ENCODE measurements around the gene ZNF217. TPM values are rescaled to one million over a fixed set of nuclear protein-coding genes. Genes with fewer than 3 reads are reported as not detected.
"Not testable (repeated sequence)": the region's sequence is repeated elsewhere in the genome, so short reads cannot be mapped to it uniquely, and the experiment has no call there.

Gene ZNF217
- total RNA-seq, 1 experiment from 2014 or later = 42.9 TPM

- no peak overlapping the region for H3K27ac Mint-ChIP-seq (ENCODE audit: low read depth, unreplicated experiment)
- CTCF ChIA-PET = interaction anchor here (0.6 to 1.5 kb wide), 2 partner anchors 377 to 1224 kb away, joined by 5 to 6 read pairs; no protein-coding TSS in a partner anchor
Observed at GRCh38 chr20:53535878-53536277, 57.8 kb downstream of the ZNF217 start.

DNA sequence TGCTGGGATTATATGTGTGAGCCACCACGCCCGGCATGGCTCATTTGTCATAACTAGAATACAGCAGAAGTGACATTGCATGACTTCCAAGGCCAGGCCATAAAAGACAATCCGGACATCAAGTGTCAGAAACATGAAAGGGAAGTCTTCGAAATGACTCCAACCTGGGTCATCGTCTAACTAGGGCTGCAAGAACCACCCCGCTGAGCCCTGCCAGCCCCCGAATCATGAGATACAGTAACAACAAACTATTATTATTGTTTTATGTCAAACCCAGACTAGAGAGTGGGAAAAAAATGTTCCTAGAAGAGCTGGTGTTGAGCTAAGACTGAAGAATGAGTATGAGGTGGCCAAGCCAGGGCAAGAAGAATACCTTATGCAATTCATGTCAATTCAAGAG is 59.6 kb downstream of the ZNF217 start:
- no peak for DNase-seq (ENCODE audit: unreplicated experiment)
- ChIA-PET POLR2A (no interaction called here), CTCF (no interaction called here)
- Mint-ChIP-seq H3K36me3 (ENCODE audit: insufficient read depth, unreplicated experiment) (no peaks in the 10 kb centered on the region), H3K4me3 (ENCODE audit: unreplicated experiment) (no peak overlapping the region), H3K27ac (ENCODE audit: low read depth, unreplicated experiment) (no peak overlapping the region), H3K4me1 (ENCODE audit: insufficient read depth, unreplicated experiment) (no peaks in the 10 kb centered on the region), H3K27me3 (ENCODE audit: insufficient read depth, unreplicated experiment) (no peaks in the 10 kb centered on the region), H3K9me3 (ENCODE audit: unreplicated experiment) (no peaks in the 10 kb centered on the region)
- no peak for TF ChIP-seq CTCF (IDR thresholded peaks at IDR 0.05; ENCODE audit: unreplicated experiment)
- BruUV-seq (replicated peaks) = no TSS peak
- intact Hi-C loops (cut with micrococcal nuclease) = no loop called here

More at GRCh38 chr20:53535878-53536277, 57.8 kb downstream of the ZNF217 start:
- no peaks in the 10 kb centered on the region for H3K9me3 Mint-ChIP-seq (ENCODE audit: unreplicated experiment)
- peaks cover 11% of the 10 kb centered on the region for H3K27me3 Mint-ChIP-seq (ENCODE audit: insufficient read depth, unreplicated experiment)
- TF ChIP-seq CTCF (IDR thresholded peaks at IDR 0.05; ENCODE audit: unreplicated experiment) = no peak
- H3K4me1 Mint-ChIP-seq (ENCODE audit: insufficient read depth, unreplicated experiment) = no peaks in the 10 kb centered on the region
- DNase-seq (ENCODE audit: unreplicated experiment) = no peak
- POLR2A ChIA-PET = interaction anchor here (0.6 kb wide), 1 partner anchor 11 kb away, joined by 3 read pairs; no protein-coding TSS in a partner anchor
- BruUV-seq (replicated peaks) = no TSS peak
- intact Hi-C loops (cut with micrococcal nuclease) = no loop called here
- no peaks in the 10 kb centered on the region for H3K36me3 Mint-ChIP-seq (ENCODE audit: insufficient read depth, unreplicated experiment)
- H3K4me3 Mint-ChIP-seq (ENCODE audit: unreplicated experiment) = no peak overlapping the region

GRCh38 chr20:53533500-53533899 is 60.1 kb downstream of the ZNF217 start:
- CTCF ChIA-PET = no interaction called here
- H3K27me3 Mint-ChIP-seq (ENCODE audit: insufficient read depth, unreplicated experiment) = no peaks in the 10 kb centered on the region
- H3K36me3 Mint-ChIP-seq (ENCODE audit: insufficient read depth, unreplicated experiment) = no peaks in the 10 kb centered on the region
- no peaks in the 10 kb centered on the region for H3K4me1 Mint-ChIP-seq (ENCODE audit: insufficient read depth, unreplicated experiment)
- H3K4me3 Mint-ChIP-seq (ENCODE audit: unreplicated experiment) = no peak overlapping the region
- POLR2A ChIA-PET = interaction anchor here (0.6 kb wide), 1 partner anchor 9 kb away, joined by 3 read pairs; no protein-coding TSS in a partner anchor
- no peak for DNase-seq (ENCODE audit: unreplicated experiment)
- intact Hi-C loops (cut with micrococcal nuclease) = no loop called here
- H3K9me3 Mint-ChIP-seq (ENCODE audit: unreplicated experiment) = no peaks in the 10 kb centered on the region
- H3K27ac Mint-ChIP-seq (ENCODE audit: low read depth, unreplicated experiment) = no peak overlapping the region
- no peak for TF ChIP-seq CTCF (IDR thresholded peaks at IDR 0.05; ENCODE audit: unreplicated experiment)
- BruUV-seq (replicated peaks) = no TSS peak

DNA sequence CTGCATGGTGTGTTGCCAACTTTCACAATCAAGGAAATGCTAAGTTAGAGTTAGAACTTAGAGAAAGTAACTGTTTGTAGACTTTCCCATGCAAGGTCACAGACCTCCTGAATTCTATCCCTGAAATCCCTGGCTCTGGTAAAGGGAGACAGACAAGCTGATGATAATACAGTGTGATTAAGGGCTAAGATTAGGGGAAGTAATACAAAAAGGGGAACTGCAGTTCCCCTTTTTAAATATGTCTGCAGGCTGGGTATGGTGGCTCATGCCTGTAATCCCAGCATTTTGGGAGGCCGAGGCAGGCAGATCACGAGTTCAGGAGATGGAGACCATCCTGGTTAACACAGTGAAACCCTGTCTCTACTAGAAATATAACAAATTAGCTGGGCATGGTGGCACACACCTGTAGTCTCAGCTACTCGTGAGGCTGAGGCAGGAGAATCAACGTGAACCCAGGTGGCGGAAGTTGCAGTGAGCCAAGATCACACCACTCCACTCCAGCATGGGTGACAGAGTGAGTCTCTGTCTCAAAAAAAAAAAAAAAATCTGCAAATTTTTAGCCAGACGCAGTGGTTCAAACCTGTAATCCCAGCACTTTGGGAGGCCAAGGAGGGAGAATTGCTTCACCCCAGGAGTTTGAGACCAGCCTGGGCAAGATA is 60.9 kb downstream of the ZNF217 start:
- CTCF ChIA-PET = interaction anchor here (1.4 kb wide), 1 partner anchor 15 kb away, joined by 6 read pairs; no protein-coding TSS in a partner anchor
- intact Hi-C loops (cut with micrococcal nuclease); H3K9me3 Mint-ChIP-seq (ENCODE audit: unreplicated experiment); H3K4me3 Mint-ChIP-seq (ENCODE audit: unreplicated experiment); H3K27ac Mint-ChIP-seq (ENCODE audit: low read depth, unreplicated experiment); DNase-seq (ENCODE audit: unreplicated experiment); H3K36me3 Mint-ChIP-seq (ENCODE audit: insufficient read depth, unreplicated experiment); H3K27me3 Mint-ChIP-seq (ENCODE audit: insufficient read depth, unreplicated experiment); H3K4me1 Mint-ChIP-seq (ENCODE audit: insufficient read depth, unreplicated experiment); BruUV-seq (replicated peaks): not testable (repeated sequence)
- POLR2A ChIA-PET = interaction anchor here (0.6 kb wide), 1 partner anchor 10 kb away, joined by 3 read pairs; no protein-coding TSS in a partner anchor
